Muscle layer of colon (tissue), 2 donors: ENCODE results near the gene CDKN2B-AS1.

Experiments used
- H3K27ac ChIP-seq: one replicate; pipeline ENCODE4 v1.7.0; 2013; ENCODE audit warnings: low read depth, mild to moderate bottlenecking, low read length, moderate library complexity
- H3K27me3 ChIP-seq, 2 donors: one replicate each; pipeline ENCODE4 v1.7.0; 2013; ENCODE audit warnings: low read length in 2 of 2, mild to moderate bottlenecking in 2 of 2; ENCODE audit not compliant: insufficient read depth in 2 of 2, control insufficient read depth in 1 of 2
- H3K36me3 ChIP-seq: one replicate; pipeline ENCODE4 v1.7.0; 2013; ENCODE audit warnings: mild to moderate bottlenecking, low read length; ENCODE audit not compliant: insufficient read depth
- H3K4me1 ChIP-seq: one replicate; pipeline ENCODE4 v1.7.0; 2013; ENCODE audit warnings: mild to moderate bottlenecking, low read length; ENCODE audit not compliant: insufficient read depth
- H3K4me3 ChIP-seq, 2 donors: one replicate each; pipeline ENCODE4 v1.7.0; 2013; ENCODE audit warnings: low read length in 2 of 2, low read depth in 1 of 2, mild to moderate bottlenecking in 1 of 2, moderate library complexity in 1 of 2
- H3K9ac ChIP-seq: one replicate; pipeline ENCODE4 v1.7.0; 2013; ENCODE audit warnings: low read length
- H3K9me3 ChIP-seq: one replicate; pipeline ENCODE4 v1.7.0; 2013; ENCODE audit warnings: mild to moderate bottlenecking, low read length
- donor health status: abdominal sarcoma.
- donor health status: Adenocarcinoma of cecum.

Gene CDKN2B-AS1

GRCh38 chr9:22037954-22038690 lies 43.5 kb downstream of the CDKN2B-AS1 start:
- no peak overlapping the region for H3K9ac ChIP-seq
- no peaks in the 10 kb centered on the region for H3K9me3 ChIP-seq
- H3K27me3 ChIP-seq = no peaks in the 10 kb centered on the region
- no peak overlapping the region for H3K4me3 ChIP-seq
- H3K27ac ChIP-seq = no peak overlapping the region
- H3K4me1 ChIP-seq = no peaks in the 10 kb centered on the region
- H3K36me3 ChIP-seq = no peaks in the 10 kb centered on the region

- no peak overlapping the region for H3K4me3 ChIP-seq
- no peak overlapping the region for H3K27ac ChIP-seq
- no peaks in the 10 kb centered on the region for H3K9me3 ChIP-seq
- no peaks in the 10 kb centered on the region for H3K27me3 ChIP-seq
- no peak overlapping the region for H3K9ac ChIP-seq
- no peaks in the 10 kb centered on the region for H3K4me1 ChIP-seq
- H3K36me3 ChIP-seq = no peaks in the 10 kb centered on the region
These were observed 44.7 kb downstream of the CDKN2B-AS1 start for GRCh38 chr9:22039258-22039657.

- H3K9ac ChIP-seq = no peak overlapping the region
- H3K27me3 ChIP-seq = no peaks in the 10 kb centered on the region
- H3K9me3 ChIP-seq = no peaks in the 10 kb centered on the region
- H3K4me1 ChIP-seq = no peaks in the 10 kb centered on the region
- no peak overlapping the region for H3K27ac ChIP-seq
- no peaks in the 10 kb centered on the region for H3K36me3 ChIP-seq
- no peak overlapping the region for H3K4me3 ChIP-seq
These were observed 46.2 kb downstream of the CDKN2B-AS1 start for GRCh38 chr9:22040760-22041159.

- no peaks in the 10 kb centered on the region for H3K4me1 ChIP-seq
- no peaks in the 10 kb centered on the region for H3K36me3 ChIP-seq
- no peak overlapping the region for H3K4me3 ChIP-seq
- no peak overlapping the region for H3K27ac ChIP-seq
- H3K9ac ChIP-seq = no peak overlapping the region
- H3K9me3 ChIP-seq = no peaks in the 10 kb centered on the region
- H3K27me3 ChIP-seq = no peaks in the 10 kb centered on the region
These were observed 46.8 kb downstream of the CDKN2B-AS1 start for GRCh38 chr9:22041344-22041743.

GRCh38 chr9:22041775-22042174 lies 47.2 kb downstream of the CDKN2B-AS1 start:
- H3K27ac ChIP-seq = no peak overlapping the region
- no peaks in the 10 kb centered on the region for H3K9me3 ChIP-seq
- H3K27me3 ChIP-seq = no peaks in the 10 kb centered on the region
- H3K36me3 ChIP-seq = no peaks in the 10 kb centered on the region
- no peaks in the 10 kb centered on the region for H3K4me1 ChIP-seq
- H3K4me3 ChIP-seq = no peak overlapping the region
- H3K9ac ChIP-seq = no peak overlapping the region

GRCh38 chr9:22043928-22044327 lies 49.3 kb downstream of the CDKN2B-AS1 start:
- no peaks in the 10 kb centered on the region for H3K27me3 ChIP-seq
- no peak overlapping the region for H3K27ac ChIP-seq
- H3K36me3 ChIP-seq = no peaks in the 10 kb centered on the region
- no peaks in the 10 kb centered on the region for H3K4me1 ChIP-seq
- H3K4me3 ChIP-seq = no peak overlapping the region
- no peaks in the 10 kb centered on the region for H3K9me3 ChIP-seq
- no peak overlapping the region for H3K9ac ChIP-seq

GRCh38 chr9:22044583-22044982 lies 50.0 kb downstream of the CDKN2B-AS1 start:
- Histone ChIP-seq H3K36me3 (no peaks in the 10 kb centered on the region), H3K27me3 (no peaks in the 10 kb centered on the region), H3K4me3 (no peak overlapping the region), H3K27ac (no peak overlapping the region), H3K9me3 (no peaks in the 10 kb centered on the region), H3K4me1 (no peaks in the 10 kb centered on the region), H3K9ac (no peak overlapping the region)

- Histone ChIP-seq H3K9ac (no peak overlapping the region), H3K4me1 (no peaks in the 10 kb centered on the region), H3K9me3 (no peaks in the 10 kb centered on the region)
These were observed 50.8 kb downstream of the CDKN2B-AS1 start for GRCh38 chr9:22045423-22045822.

GRCh38 chr9:22046243-22046885 lies 51.8 kb downstream of the CDKN2B-AS1 start:
- H3K4me1 ChIP-seq = no peaks in the 10 kb centered on the region
- no peak overlapping the region for H3K27ac ChIP-seq
- H3K4me3 ChIP-seq = no peak overlapping the region
- no peaks in the 10 kb centered on the region for H3K9me3 ChIP-seq
- H3K36me3 ChIP-seq = no peaks in the 10 kb centered on the region
- no peaks in the 10 kb centered on the region for H3K27me3 ChIP-seq
- no peak overlapping the region for H3K9ac ChIP-seq

More at GRCh38 chr9:22045423-22045822, 50.8 kb downstream of the CDKN2B-AS1 start:
- Histone ChIP-seq H3K4me3 (no peak overlapping the region), H3K27ac (no peak overlapping the region), H3K27me3 (no peaks in the 10 kb centered on the region), H3K36me3 (no peaks in the 10 kb centered on the region)

GRCh38 chr9:22047596-22047995 lies 53.0 kb downstream of the CDKN2B-AS1 start:
- Histone ChIP-seq H3K9ac (no peak overlapping the region), H3K27me3 (no peaks in the 10 kb centered on the region), H3K27ac (no peak overlapping the region), H3K36me3 (no peaks in the 10 kb centered on the region), H3K4me1 (no peaks in the 10 kb centered on the region), H3K9me3 (no peaks in the 10 kb centered on the region), H3K4me3 (no peak overlapping the region)

- Histone ChIP-seq H3K27ac (no peak overlapping the region), H3K27me3 (no peaks in the 10 kb centered on the region), H3K9ac (no peak overlapping the region), H3K4me3 (no peak overlapping the region), H3K9me3 (no peaks in the 10 kb centered on the region), H3K36me3 (no peaks in the 10 kb centered on the region), H3K4me1 (no peaks in the 10 kb centered on the region)
These were observed 54.8 kb downstream of the CDKN2B-AS1 start for GRCh38 chr9:22049411-22049810.

GRCh38 chr9:22050924-22051323 lies 56.3 kb downstream of the CDKN2B-AS1 start:
- Histone ChIP-seq H3K36me3 (no peaks in the 10 kb centered on the region), H3K27ac (no peak overlapping the region), H3K27me3 (no peaks in the 10 kb centered on the region), H3K9ac (no peak overlapping the region), H3K4me1 (no peaks in the 10 kb centered on the region), H3K4me3 (no peak overlapping the region), H3K9me3 (no peaks in the 10 kb centered on the region)
